GM12801 (cell line): ENCODE results near the gene EPHA4.

Experiments
- TF ChIP-seq, protein P1 (sequence below): IDR thresholded peaks from one replicate; pipeline ENCODE4 v1.5.1; 2011; ENCODE audit warnings: control low read depth; ENCODE audit not compliant: insufficient read length; ENCODE audit errors: extremely low read depth

The EPHA4 gene

DNA sequence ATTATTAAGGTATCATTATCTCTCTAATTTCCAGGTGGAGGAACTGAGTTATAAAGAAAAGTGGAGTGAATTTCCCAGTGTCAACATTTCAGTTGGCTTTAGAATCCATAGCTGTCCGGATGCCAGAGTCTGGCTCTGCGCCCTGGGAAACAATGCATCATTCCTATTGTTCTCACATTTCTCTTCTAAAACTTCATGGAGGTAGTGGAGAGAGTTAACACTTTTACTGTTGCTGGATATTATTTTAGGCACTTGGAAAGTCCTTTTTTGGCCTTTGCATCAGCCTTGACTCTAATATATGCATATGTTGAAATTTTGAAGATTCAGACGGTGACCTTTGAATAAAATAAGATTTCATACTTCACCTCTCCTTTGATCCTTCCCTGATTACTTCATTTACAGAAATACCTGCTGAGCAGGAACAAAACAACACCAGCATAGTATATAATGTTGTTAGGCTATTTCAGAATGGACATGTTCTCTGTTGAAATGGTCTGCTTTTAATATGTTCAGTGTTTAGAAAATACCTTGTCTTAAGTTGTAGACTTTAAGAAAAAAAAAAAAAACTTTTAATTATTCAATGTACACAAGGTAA, 148.8 kb downstream of the EPHA4 start:
- TF ChIP-seq, protein P1, sequence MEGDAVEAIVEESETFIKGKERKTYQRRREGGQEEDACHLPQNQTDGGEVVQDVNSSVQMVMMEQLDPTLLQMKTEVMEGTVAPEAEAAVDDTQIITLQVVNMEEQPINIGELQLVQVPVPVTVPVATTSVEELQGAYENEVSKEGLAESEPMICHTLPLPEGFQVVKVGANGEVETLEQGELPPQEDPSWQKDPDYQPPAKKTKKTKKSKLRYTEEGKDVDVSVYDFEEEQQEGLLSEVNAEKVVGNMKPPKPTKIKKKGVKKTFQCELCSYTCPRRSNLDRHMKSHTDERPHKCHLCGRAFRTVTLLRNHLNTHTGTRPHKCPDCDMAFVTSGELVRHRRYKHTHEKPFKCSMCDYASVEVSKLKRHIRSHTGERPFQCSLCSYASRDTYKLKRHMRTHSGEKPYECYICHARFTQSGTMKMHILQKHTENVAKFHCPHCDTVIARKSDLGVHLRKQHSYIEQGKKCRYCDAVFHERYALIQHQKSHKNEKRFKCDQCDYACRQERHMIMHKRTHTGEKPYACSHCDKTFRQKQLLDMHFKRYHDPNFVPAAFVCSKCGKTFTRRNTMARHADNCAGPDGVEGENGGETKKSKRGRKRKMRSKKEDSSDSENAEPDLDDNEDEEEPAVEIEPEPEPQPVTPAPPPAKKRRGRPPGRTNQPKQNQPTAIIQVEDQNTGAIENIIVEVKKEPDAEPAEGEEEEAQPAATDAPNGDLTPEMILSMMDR = no peak

- TF ChIP-seq, protein P1 = no peak
Observed at GRCh38 chr2:221422516-221423209, 149.4 kb downstream of the EPHA4 start.

DNA sequence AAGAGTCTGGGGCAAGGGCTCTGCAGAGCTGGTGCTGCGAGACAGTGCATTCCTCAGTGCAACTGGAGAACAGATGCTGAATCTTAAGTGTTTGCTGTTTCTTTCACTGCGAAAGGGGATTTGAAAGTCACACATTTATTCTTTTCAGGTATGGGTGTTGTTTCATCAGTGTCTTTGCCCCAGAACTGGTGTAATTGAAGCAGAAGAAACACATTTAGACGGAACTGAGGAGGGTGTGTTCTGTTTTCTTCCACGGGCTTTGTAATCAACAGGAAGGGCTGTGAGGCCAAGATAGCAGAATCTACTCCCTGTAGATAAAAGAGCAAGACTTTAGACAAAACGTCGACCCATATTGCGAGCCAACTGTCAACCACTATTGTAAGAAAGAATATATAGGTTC, 151.9 kb downstream of the EPHA4 start:
- TF ChIP-seq, protein P1 = no peak

DNA sequence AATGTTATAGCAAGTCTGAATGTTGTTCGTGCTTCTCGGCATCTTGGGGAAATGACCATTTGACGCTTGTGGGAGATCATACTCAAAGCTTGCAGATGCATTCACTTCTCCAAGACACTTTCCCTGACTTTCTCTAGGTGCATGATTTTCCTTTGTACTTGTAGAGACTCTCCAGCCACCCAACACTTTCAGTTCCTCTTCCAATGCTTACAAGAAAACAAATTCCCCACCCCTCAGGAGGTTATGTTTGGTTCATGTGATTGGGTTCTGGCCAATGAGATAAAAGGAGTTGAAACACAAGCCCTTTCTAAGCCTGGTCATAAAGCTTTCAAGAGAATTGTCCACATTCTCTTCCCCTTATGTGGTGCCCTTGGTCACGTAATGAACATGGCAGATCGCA, 156.3 kb downstream of the EPHA4 start:
- TF ChIP-seq, protein P1 = no peak

DNA sequence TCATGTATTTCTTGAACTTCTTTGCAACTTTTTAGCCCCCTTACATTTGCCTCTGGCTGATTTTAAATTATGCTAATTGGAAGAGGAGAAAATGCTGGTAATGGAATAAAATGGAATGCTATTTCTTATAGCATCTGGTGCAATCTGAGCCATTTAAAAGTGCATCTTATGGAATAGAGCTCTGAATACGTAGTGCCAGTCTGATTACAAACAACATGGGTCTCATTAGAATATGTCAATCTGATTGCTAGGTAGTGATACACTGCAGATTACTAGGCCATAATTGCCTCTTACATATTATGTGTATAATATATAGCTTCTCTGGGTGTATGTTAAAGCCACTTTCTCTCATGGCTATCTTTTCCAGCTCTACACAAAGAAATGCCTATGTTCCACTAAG, 159.1 kb downstream of the EPHA4 start:
- TF ChIP-seq, protein P1 = no peak

GRCh38 chr2:221410487-221410886, 161.6 kb downstream of the EPHA4 start:
- TF ChIP-seq, protein P1 = no peak

GRCh38 chr2:221407765-221408164, 164.3 kb downstream of the EPHA4 start:
- TF ChIP-seq, protein P1 = no peak
